ENCODE results near the gene SELENON.

SELENON gene

GRCh38 chr1:25796811-25797458 lies 3.1 kb upstream of the SELENON start:
- TF ChIP-seq TAF1 (IDR thresholded peaks at IDR 0.05; ENCODE audit: borderline replicate concordance, low read depth, low read length): no peak
- TF ChIP-seq POLR2A (IDR thresholded peaks at IDR 0.05; ENCODE audit: low read depth, low read length): no peak
- no peak for TF ChIP-seq POLR2AphosphoS5 (IDR thresholded peaks at IDR 0.05; ENCODE audit: low read depth, low read length)
- peak; percentile 84 for FAIRE-seq
- no peak for DNase-seq (ENCODE audit: insufficient read length)

GRCh38 chr1:25797939-25798338 lies 2.1 kb upstream of the SELENON start:
- TF ChIP-seq TAF1 (IDR thresholded peaks at IDR 0.05; ENCODE audit: borderline replicate concordance, low read depth, low read length) (no peak), POLR2AphosphoS5 (IDR thresholded peaks at IDR 0.05; ENCODE audit: low read depth, low read length) (no peak), POLR2A (IDR thresholded peaks at IDR 0.05; ENCODE audit: low read depth, low read length) (no peak)
- DNase-seq (ENCODE audit: insufficient read length) (no peak), FAIRE-seq (no peak)

- no peak for TF ChIP-seq POLR2AphosphoS5 (IDR thresholded peaks at IDR 0.05; ENCODE audit: low read depth, low read length)
- no peak for FAIRE-seq
Observed at GRCh38 chr1:25798666-25799351, 1.2 kb upstream of the SELENON start.

GRCh38 chr1:25799352-25799934 lies 550 bp upstream of the SELENON start:
- no peak for FAIRE-seq
- DNase-seq (ENCODE audit: insufficient read length): no peak
- no peak for TF ChIP-seq POLR2AphosphoS5 (IDR thresholded peaks at IDR 0.05; ENCODE audit: low read depth, low read length)
- no peak for TF ChIP-seq POLR2A (IDR thresholded peaks at IDR 0.05; ENCODE audit: low read depth, low read length)
- TF ChIP-seq TAF1 (IDR thresholded peaks at IDR 0.05; ENCODE audit: borderline replicate concordance, low read depth, low read length): no peak

More at GRCh38 chr1:25798666-25799351, 1.2 kb upstream of the SELENON start:
- no peak for DNase-seq (ENCODE audit: insufficient read length)

GRCh38 chr1:25800703-25801377 lies 847 bp downstream of the SELENON start:
- no peak for TF ChIP-seq POLR2A (IDR thresholded peaks at IDR 0.05; ENCODE audit: low read depth, low read length)
- TF ChIP-seq TAF1 (IDR thresholded peaks at IDR 0.05; ENCODE audit: borderline replicate concordance, low read depth, low read length): no peak
- TF ChIP-seq POLR2AphosphoS5 (IDR thresholded peaks at IDR 0.05; ENCODE audit: low read depth, low read length): no peak
- no peak for DNase-seq (ENCODE audit: insufficient read length)
- no peak for FAIRE-seq

GRCh38 chr1:25802915-25803314 lies 2.9 kb downstream of the SELENON start:
- no peak for DNase-seq (ENCODE audit: insufficient read length)
- TF ChIP-seq POLR2A (IDR thresholded peaks at IDR 0.05; ENCODE audit: low read depth, low read length) (no peak), POLR2AphosphoS5 (IDR thresholded peaks at IDR 0.05; ENCODE audit: low read depth, low read length) (no peak), TAF1 (IDR thresholded peaks at IDR 0.05; ENCODE audit: borderline replicate concordance, low read depth, low read length) (no peak)
- FAIRE-seq: peak; percentile 87

GRCh38 chr1:25803368-25803767 lies 3.4 kb downstream of the SELENON start:
- no peak for DNase-seq (ENCODE audit: insufficient read length)
- TF ChIP-seq TAF1 (IDR thresholded peaks at IDR 0.05; ENCODE audit: borderline replicate concordance, low read depth, low read length): no peak
- no peak for TF ChIP-seq POLR2A (IDR thresholded peaks at IDR 0.05; ENCODE audit: low read depth, low read length)
- no peak for TF ChIP-seq POLR2AphosphoS5 (IDR thresholded peaks at IDR 0.05; ENCODE audit: low read depth, low read length)
- no peak for FAIRE-seq

- peak; percentile 60 for DNase-seq (ENCODE audit: insufficient read length)
- peak; percentile 24 for FAIRE-seq
- TF ChIP-seq POLR2A (IDR thresholded peaks at IDR 0.05; ENCODE audit: low read depth, low read length) (no peak), TAF1 (IDR thresholded peaks at IDR 0.05; ENCODE audit: borderline replicate concordance, low read depth, low read length) (no peak), POLR2AphosphoS5 (IDR thresholded peaks at IDR 0.05; ENCODE audit: low read depth, low read length) (no peak)
Observed at GRCh38 chr1:25804244-25804963, 4.4 kb downstream of the SELENON start.

GRCh38 chr1:25804964-25805862 lies 5.2 kb downstream of the SELENON start:
- FAIRE-seq: peak; percentile 54
- no peak for DNase-seq (ENCODE audit: insufficient read length)
- TF ChIP-seq TAF1 (IDR thresholded peaks at IDR 0.05; ENCODE audit: borderline replicate concordance, low read depth, low read length): no peak
- no peak for TF ChIP-seq POLR2AphosphoS5 (IDR thresholded peaks at IDR 0.05; ENCODE audit: low read depth, low read length)
- TF ChIP-seq POLR2A (IDR thresholded peaks at IDR 0.05; ENCODE audit: low read depth, low read length): no peak

- no peak for TF ChIP-seq TAF1 (IDR thresholded peaks at IDR 0.05; ENCODE audit: borderline replicate concordance, low read depth, low read length)
- TF ChIP-seq POLR2AphosphoS5 (IDR thresholded peaks at IDR 0.05; ENCODE audit: low read depth, low read length): no peak
- no peak for TF ChIP-seq POLR2A (IDR thresholded peaks at IDR 0.05; ENCODE audit: low read depth, low read length)
- no peak for FAIRE-seq
- no peak for DNase-seq (ENCODE audit: insufficient read length)
Observed at GRCh38 chr1:25805863-25806225, 5.9 kb downstream of the SELENON start.

All from GM12892 (cell line).